Measurements from ENCODE around the gene GATAD2A. TPM values are rescaled to one million over a fixed set of nuclear protein-coding genes. Genes with fewer than 3 reads are reported as not detected.

GATAD2A gene
- total and polyA plus RNA-seq, 4 donors: 14.2 to 44.1 (median 35.0) TPM

- DNase-seq (ENCODE audit: low read depth in 4 of 6, low spot score in 6 of 6): peak in 1 of 6 donors; percentile 60
- no peaks in the 10 kb centered on the region for H3K27me3 ChIP-seq (ENCODE audit: control insufficient read depth, insufficient read depth, low read length)
- H3K4me1 ChIP-seq (ENCODE audit: control insufficient read depth, insufficient read depth, low read length): peaks cover 12% of the 10 kb centered on the region
Measured at GRCh38 chr19:19475849-19476828, 70.7 kb downstream of the GATAD2A start.

GRCh38 chr19:19477705-19478383, 72.4 kb downstream of the GATAD2A start:
- no peaks in the 10 kb centered on the region for H3K27me3 ChIP-seq (ENCODE audit: control insufficient read depth, insufficient read depth, low read length)
- no peak overlapping the region for H3K4me3 ChIP-seq (ENCODE audit: low read depth, low read length)
- peaks cover 18% of the 10 kb centered on the region for H3K4me1 ChIP-seq (ENCODE audit: control insufficient read depth, insufficient read depth, low read length)
- no peaks in the 10 kb centered on the region for H3K9me3 ChIP-seq (ENCODE audit: control insufficient read depth, insufficient read depth, low read length)
- H3K27ac ChIP-seq (ENCODE audit: low read depth, low read length): no peak overlapping the region
- H3K36me3 ChIP-seq (ENCODE audit: control insufficient read depth, insufficient read depth, low read length): peaks cover 8% of the 10 kb centered on the region
- DNase-seq (ENCODE audit: low read depth in 4 of 6, low spot score in 6 of 6): no peak
- 95% methylated on average over 9 of the region's 10 CpGs for WGBS (ENCODE audit: insufficient coverage)

More at GRCh38 chr19:19475849-19476828, 70.7 kb downstream of the GATAD2A start:
- 81% methylated on average over 15 of the region's 19 CpGs for WGBS (ENCODE audit: insufficient coverage)
- Histone ChIP-seq H3K4me3 (ENCODE audit: low read depth, low read length) (no peak overlapping the region), H3K36me3 (ENCODE audit: control insufficient read depth, insufficient read depth, low read length) (peaks cover 6% of the 10 kb centered on the region), H3K9me3 (ENCODE audit: control insufficient read depth, insufficient read depth, low read length) (no peaks in the 10 kb centered on the region), H3K27ac (ENCODE audit: low read depth, low read length) (no peak overlapping the region)

DNA sequence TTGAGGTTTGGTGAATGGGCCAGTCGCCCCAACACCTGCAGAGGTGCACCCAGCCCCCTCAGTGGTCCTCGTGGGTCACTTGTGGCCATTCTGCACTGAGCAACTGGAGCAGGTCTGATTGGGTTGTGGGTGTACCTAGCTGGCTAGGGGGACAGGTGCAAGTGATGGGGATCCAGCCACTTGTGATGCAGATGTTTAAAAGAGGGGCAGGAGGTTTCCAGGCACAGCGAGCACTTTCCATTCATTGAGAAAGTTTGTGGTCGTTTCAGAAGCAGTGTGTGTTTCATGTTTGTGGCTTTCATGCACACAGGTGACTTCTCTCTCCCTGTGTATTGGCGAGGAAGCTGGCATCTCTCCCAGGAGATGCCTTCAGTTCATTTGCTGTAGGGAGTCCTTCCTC, 75.2 kb downstream of the GATAD2A start:
- WGBS (ENCODE audit: insufficient coverage): 94% methylated on average over 4 of the region's 5 CpGs
- H3K4me1 ChIP-seq (ENCODE audit: control insufficient read depth, insufficient read depth, low read length): peaks cover 23% of the 10 kb centered on the region
- no peak overlapping the region for H3K4me3 ChIP-seq (ENCODE audit: low read depth, low read length)
- H3K36me3 ChIP-seq (ENCODE audit: control insufficient read depth, insufficient read depth, low read length): peaks cover 11% of the 10 kb centered on the region
- DNase-seq (ENCODE audit: low read depth in 4 of 6, low spot score in 6 of 6): no peak
- H3K27ac ChIP-seq (ENCODE audit: low read depth, low read length): no peak overlapping the region
- no peaks in the 10 kb centered on the region for H3K9me3 ChIP-seq (ENCODE audit: control insufficient read depth, insufficient read depth, low read length)
- H3K27me3 ChIP-seq (ENCODE audit: control insufficient read depth, insufficient read depth, low read length): no peaks in the 10 kb centered on the region

DNA sequence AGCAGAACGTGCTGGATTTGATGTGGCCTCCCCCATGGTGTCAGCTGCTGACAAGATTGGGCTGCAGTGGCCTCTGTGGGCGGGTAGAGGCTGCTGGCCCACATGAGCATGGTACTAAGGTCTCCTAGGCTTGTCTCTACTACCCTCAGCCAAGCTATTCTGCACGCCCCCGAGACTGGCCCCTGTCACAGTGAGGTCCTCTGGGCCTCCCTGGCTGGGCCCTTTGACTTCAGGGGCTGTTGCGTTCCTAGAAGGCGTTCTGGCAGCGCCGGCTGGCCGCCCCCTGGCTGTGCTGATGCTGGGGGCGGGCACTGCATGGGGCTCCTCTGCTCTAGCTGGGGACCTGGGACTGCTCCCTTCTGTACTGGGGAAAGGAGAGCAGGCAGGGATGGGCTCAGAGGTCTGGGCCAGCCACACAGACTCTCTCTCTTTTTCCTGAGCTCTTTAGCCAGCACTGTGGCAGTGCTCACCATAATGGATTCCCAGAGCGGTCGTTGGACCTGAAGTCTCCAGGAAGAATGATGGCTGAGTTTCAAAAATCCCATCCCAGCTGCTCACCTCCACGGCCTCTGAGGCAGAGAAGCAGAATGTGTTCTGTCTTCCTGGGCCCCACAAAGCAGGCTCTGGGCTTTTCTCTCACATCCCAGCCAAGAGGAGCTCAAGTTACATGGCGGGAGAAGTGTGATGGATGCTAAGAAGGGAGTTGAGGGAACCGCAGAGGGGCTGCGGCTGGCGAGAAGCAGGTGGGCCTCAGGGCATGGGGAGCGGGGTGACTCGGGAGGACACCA, 77.5 kb downstream of the GATAD2A start:
- Histone ChIP-seq H3K4me3 (ENCODE audit: low read depth, low read length) (no peak overlapping the region), H3K4me1 (ENCODE audit: control insufficient read depth, insufficient read depth, low read length) (peaks cover 37% of the 10 kb centered on the region), H3K9me3 (ENCODE audit: control insufficient read depth, insufficient read depth, low read length) (no peaks in the 10 kb centered on the region), H3K27me3 (ENCODE audit: control insufficient read depth, insufficient read depth, low read length) (no peaks in the 10 kb centered on the region), H3K36me3 (ENCODE audit: control insufficient read depth, insufficient read depth, low read length) (peaks cover 25% of the 10 kb centered on the region), H3K27ac (ENCODE audit: low read depth, low read length) (peak overlapping the region; percentile 52)
- WGBS (ENCODE audit: insufficient coverage): 48% methylated on average over 17 of the region's 19 CpGs
- peak in 1 of 6 donors; percentile 54 for DNase-seq (ENCODE audit: low read depth in 4 of 6, low spot score in 6 of 6)

DNA sequence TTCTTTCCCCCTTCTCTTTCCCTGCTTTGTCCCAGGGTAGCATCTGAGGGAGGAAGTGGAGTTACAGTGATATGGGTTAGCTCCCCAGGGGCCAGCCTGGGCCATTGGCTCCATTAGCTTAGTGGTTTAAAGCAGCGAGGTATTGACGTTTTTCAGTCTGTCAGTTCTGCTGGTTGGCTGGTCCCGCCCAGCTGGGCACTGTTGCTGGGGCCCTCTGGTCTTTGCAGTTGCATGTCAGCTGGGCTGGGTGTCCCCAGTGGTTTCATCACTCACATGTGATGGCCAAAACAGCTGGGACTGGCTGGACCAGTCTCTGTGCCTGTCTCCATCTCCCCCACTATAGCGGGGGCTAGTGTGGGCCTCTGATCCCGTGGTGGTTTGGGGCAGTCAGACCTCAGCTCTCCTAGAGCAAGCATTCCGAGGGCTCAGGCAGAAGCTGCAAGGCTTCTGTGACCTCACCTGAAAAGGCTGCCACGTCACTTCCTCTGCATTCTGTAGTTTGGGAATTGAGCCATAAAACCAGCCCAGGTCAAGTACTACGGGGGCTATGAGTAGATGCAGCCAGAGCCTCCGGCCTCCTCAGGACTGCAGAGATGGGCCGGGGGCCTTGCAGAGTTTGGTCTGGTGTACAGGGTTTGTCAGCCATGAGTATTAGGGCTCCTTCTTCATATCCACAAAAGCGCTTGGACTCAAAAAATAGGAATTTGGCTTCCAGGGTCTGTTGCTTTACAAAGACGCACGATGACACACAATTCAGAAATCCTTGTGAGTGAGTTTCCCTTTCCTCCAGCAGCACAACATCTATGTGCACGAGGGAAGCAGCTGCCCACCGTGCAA, 79.9 kb downstream of the GATAD2A start:
- peaks cover 61% of the 10 kb centered on the region for H3K4me1 ChIP-seq (ENCODE audit: control insufficient read depth, insufficient read depth, low read length)
- no peaks in the 10 kb centered on the region for H3K27me3 ChIP-seq (ENCODE audit: control insufficient read depth, insufficient read depth, low read length)
- DNase-seq (ENCODE audit: low read depth in 4 of 6, low spot score in 6 of 6): no peak
- H3K9me3 ChIP-seq (ENCODE audit: control insufficient read depth, insufficient read depth, low read length): no peaks in the 10 kb centered on the region
- H3K4me3 ChIP-seq (ENCODE audit: low read depth, low read length): no peak overlapping the region
- 76% methylated on average over 14 of the region's 15 CpGs for WGBS (ENCODE audit: insufficient coverage)
- no peak overlapping the region for H3K27ac ChIP-seq (ENCODE audit: low read depth, low read length)
- peaks cover 25% of the 10 kb centered on the region for H3K36me3 ChIP-seq (ENCODE audit: control insufficient read depth, insufficient read depth, low read length)

- H3K4me3 ChIP-seq (ENCODE audit: low read depth, low read length): no peak overlapping the region
- no peak for DNase-seq (ENCODE audit: low read depth in 4 of 6, low spot score in 6 of 6)
- WGBS (ENCODE audit: insufficient coverage): 100% methylated on average over 3 of the region's 5 CpGs
- no peak overlapping the region for H3K27ac ChIP-seq (ENCODE audit: low read depth, low read length)
- H3K36me3 ChIP-seq (ENCODE audit: control insufficient read depth, insufficient read depth, low read length): peaks cover 25% of the 10 kb centered on the region
- peaks cover 63% of the 10 kb centered on the region for H3K4me1 ChIP-seq (ENCODE audit: control insufficient read depth, insufficient read depth, low read length)
- H3K27me3 ChIP-seq (ENCODE audit: control insufficient read depth, insufficient read depth, low read length): no peaks in the 10 kb centered on the region
- H3K9me3 ChIP-seq (ENCODE audit: control insufficient read depth, insufficient read depth, low read length): no peaks in the 10 kb centered on the region
Measured at GRCh38 chr19:19485998-19486290, 80.5 kb downstream of the GATAD2A start.

- H3K9me3 ChIP-seq (ENCODE audit: control insufficient read depth, insufficient read depth, low read length): no peaks in the 10 kb centered on the region
- no peaks in the 10 kb centered on the region for H3K27me3 ChIP-seq (ENCODE audit: control insufficient read depth, insufficient read depth, low read length)
- DNase-seq (ENCODE audit: low read depth in 4 of 6, low spot score in 6 of 6): no peak
- peaks cover 27% of the 10 kb centered on the region for H3K36me3 ChIP-seq (ENCODE audit: control insufficient read depth, insufficient read depth, low read length)
- no peak overlapping the region for H3K27ac ChIP-seq (ENCODE audit: low read depth, low read length)
- 76% methylated on average over 11 of the region's 15 CpGs for WGBS (ENCODE audit: insufficient coverage)
- H3K4me3 ChIP-seq (ENCODE audit: low read depth, low read length): no peak overlapping the region
- peaks cover 63% of the 10 kb centered on the region for H3K4me1 ChIP-seq (ENCODE audit: control insufficient read depth, insufficient read depth, low read length)
Measured at GRCh38 chr19:19486343-19487076, 81.0 kb downstream of the GATAD2A start.

DNA sequence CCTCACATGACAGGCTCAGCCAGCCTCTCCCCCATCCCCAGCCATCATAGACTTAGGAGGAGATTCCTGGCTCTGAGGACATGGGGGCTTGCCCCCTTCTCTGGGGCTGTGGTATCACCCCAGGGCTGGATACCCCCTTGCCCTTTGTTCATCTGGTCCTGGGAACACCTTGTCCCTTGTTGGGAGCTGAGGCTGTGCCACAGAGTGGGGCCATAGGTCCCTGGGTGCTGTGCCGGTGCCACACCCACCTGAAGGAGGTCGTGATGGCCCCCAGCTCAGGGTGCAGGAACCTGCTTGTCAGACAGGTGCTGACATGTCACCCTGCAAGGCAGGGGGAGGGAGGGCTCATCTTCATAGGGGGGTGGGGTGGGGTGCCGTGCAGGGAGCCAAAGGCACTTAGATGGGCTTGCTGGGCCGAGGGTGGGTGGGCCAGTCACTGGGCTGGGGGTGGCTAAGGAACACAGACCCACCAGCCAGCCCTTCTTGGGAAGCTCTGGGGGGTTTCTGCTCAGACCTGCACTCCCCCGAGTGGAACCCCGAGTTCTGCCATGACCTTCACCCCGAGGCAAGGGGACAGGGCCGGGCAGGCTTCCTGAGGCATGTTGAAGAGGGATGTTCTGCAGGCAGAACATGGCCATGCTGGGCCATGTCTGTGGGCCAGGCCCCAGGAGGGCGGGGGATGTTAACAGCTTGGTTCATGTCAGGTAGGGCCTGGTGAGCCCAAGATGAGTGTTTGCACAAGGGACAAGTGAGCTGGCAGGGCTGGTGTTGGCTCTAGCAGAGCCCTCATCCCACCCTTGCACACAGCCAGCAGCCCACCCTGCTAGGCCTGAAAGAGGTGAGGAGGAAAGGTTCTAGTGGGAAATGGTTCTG, 81.8 kb downstream of the GATAD2A start:
- H3K4me1 ChIP-seq (ENCODE audit: control insufficient read depth, insufficient read depth, low read length): peaks cover 62% of the 10 kb centered on the region
- H3K9me3 ChIP-seq (ENCODE audit: control insufficient read depth, insufficient read depth, low read length): no peaks in the 10 kb centered on the region
- no peak for DNase-seq (ENCODE audit: low read depth in 4 of 6, low spot score in 6 of 6)
- no peak overlapping the region for H3K27ac ChIP-seq (ENCODE audit: low read depth, low read length)
- no peaks in the 10 kb centered on the region for H3K27me3 ChIP-seq (ENCODE audit: control insufficient read depth, insufficient read depth, low read length)
- no peak overlapping the region for H3K4me3 ChIP-seq (ENCODE audit: low read depth, low read length)
- H3K36me3 ChIP-seq (ENCODE audit: control insufficient read depth, insufficient read depth, low read length): peaks cover 35% of the 10 kb centered on the region
- WGBS (ENCODE audit: insufficient coverage): 90% methylated on average over 7 of the region's 9 CpGs

Data from spinal cord (tissue), 10 donors.